Measurements from ENCODE around the gene MEGF8.
A peak's percentile ranks its signal among the peaks of the same experiment; 100 is the strongest.

Gene MEGF8

GRCh38 chr19:42285988-42286348, 39.5 kb upstream of the MEGF8 start:
- no peak for DNase-seq

GRCh38 chr19:42286349-42287016, 39.0 kb upstream of the MEGF8 start:
- peak in 17 of 56 donors; percentile 6 to 59 (median 24) for DNase-seq

GRCh38 chr19:42287017-42287826, 38.2 kb upstream of the MEGF8 start:
- no peak for DNase-seq

- DNase-seq: no peak
Observed at GRCh38 chr19:42287827-42288107, 37.7 kb upstream of the MEGF8 start.

GRCh38 chr19:42288387-42288786, 37.0 kb upstream of the MEGF8 start:
- DNase-seq: no peak

GRCh38 chr19:42288881-42289555, 36.4 kb upstream of the MEGF8 start:
- DNase-seq: no peak

GRCh38 chr19:42289556-42290041, 35.8 kb upstream of the MEGF8 start:
- DNase-seq: no peak

GRCh38 chr19:42290136-42290522, 35.3 kb upstream of the MEGF8 start:
- DNase-seq: no peak

- DNase-seq: no peak
Observed at GRCh38 chr19:42290523-42291434, 34.7 kb upstream of the MEGF8 start.

GRCh38 chr19:42291435-42291810, 34.0 kb upstream of the MEGF8 start:
- DNase-seq: no peak

- no peak for DNase-seq
Observed at GRCh38 chr19:42292042-42292960, 33.1 kb upstream of the MEGF8 start.

- DNase-seq: no peak
Observed at GRCh38 chr19:42292963-42293362, 32.5 kb upstream of the MEGF8 start.

GRCh38 chr19:42293540-42293939, 31.9 kb upstream of the MEGF8 start:
- DNase-seq: no peak

- DNase-seq: no peak
Observed at GRCh38 chr19:42293948-42294347, 31.5 kb upstream of the MEGF8 start.

- no peak for DNase-seq
Observed at GRCh38 chr19:42294471-42295137, 30.8 kb upstream of the MEGF8 start.

GRCh38 chr19:42295342-42295741, 30.1 kb upstream of the MEGF8 start:
- DNase-seq: no peak

GRCh38 chr19:42295831-42296525, 29.5 kb upstream of the MEGF8 start:
- DNase-seq: peak in 50 of 56 donors; percentile 23 to 89 (median 63)

GRCh38 chr19:42297039-42297438, 28.4 kb upstream of the MEGF8 start:
- no peak for DNase-seq

GRCh38 chr19:42301646-42302203, 23.7 kb upstream of the MEGF8 start, which contains the start of gene PRR19:
Gene PRR19 (plus strand): TSS chr19:42302132. CDS start chr19:42309585, 7,453 bp downstream.
- peak in 17 of 56 donors; percentile 34 to 78 (median 65) for DNase-seq
